ENCODE data around the gene TAGLN2. TPM values are rescaled to one million over a fixed set of nuclear protein-coding genes. Genes with fewer than 3 reads are reported as not detected.
A peak's percentile ranks its signal among the peaks of the same experiment; 100 is the strongest.

TAGLN2 gene
- total and polyA plus RNA-seq, 9 of the 15 experiments (the other 6 are each of a cell fraction or from before 2014, with no cell fraction given), result 192 to 683 (median 455) TPM

DNA sequence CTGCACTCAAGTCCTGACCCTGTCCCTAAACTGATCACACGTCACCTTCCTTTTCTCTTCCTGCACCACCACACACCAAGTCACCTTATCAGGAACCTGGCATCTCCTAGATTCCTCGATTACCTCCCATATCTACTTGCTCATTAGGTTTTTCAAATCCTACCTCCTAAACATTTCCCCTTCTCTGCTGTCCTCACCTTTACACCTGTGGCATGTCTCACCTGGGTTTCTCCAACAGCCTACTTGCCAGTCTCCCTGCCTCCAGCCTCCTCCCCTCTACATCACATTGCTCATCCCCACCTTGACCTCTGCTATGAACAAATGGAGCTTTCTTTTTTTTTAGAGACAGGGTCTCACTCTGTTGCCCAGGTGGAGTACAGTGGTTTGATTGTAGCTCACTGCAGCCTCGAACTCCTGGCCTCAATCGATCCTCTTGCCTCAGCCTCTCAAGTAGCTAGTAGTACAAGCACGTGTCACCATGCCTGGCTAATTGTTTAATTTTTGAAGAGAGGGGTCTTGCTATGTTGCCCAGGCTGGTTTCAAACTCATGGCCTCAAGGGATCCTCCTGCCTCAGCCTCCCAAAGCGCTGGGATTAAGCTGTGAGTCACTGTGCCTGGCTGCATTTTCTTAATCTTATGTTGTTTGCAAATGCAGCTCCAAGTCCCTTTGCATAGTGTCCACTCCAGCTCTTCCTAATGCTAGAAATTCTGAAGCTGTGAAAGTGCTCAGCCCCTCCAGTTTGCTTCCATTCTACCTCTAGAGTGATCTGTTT lies 13.8 kb upstream of the TAGLN2 start:
- CTCF ChIA-PET (ENCODE audit: low intra/inter-chr PET ratio), result interaction anchor here (6.5 kb wide), 1 partner anchor 67 kb away, joined by 75 read pairs; no protein-coding TSS in a partner anchor
- BruUV-seq (replicated peaks), result no TSS peak
- no peak for TF ChIP-seq EWSR1 (IDR thresholded peaks at IDR 0.05; ENCODE audit: borderline replicate concordance, low read depth, partially characterized antibody)
- TF ChIP-seq, protein P1, sequence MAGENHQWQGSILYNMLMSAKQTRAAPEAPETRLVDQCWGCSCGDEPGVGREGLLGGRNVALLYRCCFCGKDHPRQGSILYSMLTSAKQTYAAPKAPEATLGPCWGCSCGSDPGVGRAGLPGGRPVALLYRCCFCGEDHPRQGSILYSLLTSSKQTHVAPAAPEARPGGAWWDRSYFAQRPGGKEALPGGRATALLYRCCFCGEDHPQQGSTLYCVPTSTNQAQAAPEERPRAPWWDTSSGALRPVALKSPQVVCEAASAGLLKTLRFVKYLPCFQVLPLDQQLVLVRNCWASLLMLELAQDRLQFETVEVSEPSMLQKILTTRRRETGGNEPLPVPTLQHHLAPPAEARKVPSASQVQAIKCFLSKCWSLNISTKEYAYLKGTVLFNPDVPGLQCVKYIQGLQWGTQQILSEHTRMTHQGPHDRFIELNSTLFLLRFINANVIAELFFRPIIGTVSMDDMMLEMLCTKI (IDR thresholded peaks at IDR 0.05; ENCODE audit: partially characterized antibody), result no peak
- TF ChIP-seq ZNF121 (CRISPR knock-in tag; conservative IDR thresholded peaks at IDR 0.05), result peak; percentile 89
- Histone ChIP-seq H3K4me3 (no peak overlapping the region), H3K9me3 (replicated peaks; ENCODE audit: control insufficient read depth, insufficient read depth, low read depth, low read length) (no peaks in the 10 kb centered on the region), H4K20me1 (replicated peaks; ENCODE audit: control insufficient read depth, insufficient read depth, low read length) (peaks cover 7% of the 10 kb centered on the region; the same call in 1 of the 2 replicates), H3K27me3 (ENCODE audit: control insufficient read depth in 2 of 2, insufficient read depth in 2 of 2, low read length in 2 of 2) (peaks cover 10 to 56% of the 10 kb centered on the region in 2 experiments), H3K79me2 (ENCODE audit: control insufficient read depth, insufficient read depth, low read length) (no peaks in the 10 kb centered on the region), H3K27ac (ENCODE audit: extremely low read depth, low read depth, low read length) (no peak overlapping the region), H3K4me1 (replicated peaks in 1 of 2; ENCODE audit: control insufficient read depth in 2 of 2, insufficient read depth in 2 of 2, low read length in 2 of 2) (peaks cover 4 to 18% of the 10 kb centered on the region in 2 experiments; a peak in 4 of 5 replicates), H3K36me3 (ENCODE audit: control insufficient read depth, insufficient read depth, low read length) (no peaks in the 10 kb centered on the region), H3K9ac (ENCODE audit: insufficient read depth in 1 of 2, low read depth in 2 of 2, low read length in 2 of 2) (no peak overlapping the region), H2AFZ (ENCODE audit: low read depth, low read length) (no peak overlapping the region), H3K4me2 (ENCODE audit: insufficient read depth, low read length) (no peak overlapping the region), H3K9me1 (ENCODE audit: control insufficient read depth, insufficient read depth, low read length) (no peaks in the 10 kb centered on the region)
- FAIRE-seq (no peak), ATAC-seq (no peak), DNase-seq (ENCODE audit: extremely low read depth in 1 of 4, low spot score in 3 of 4) (no peak)
- intact Hi-C loops (cut with micrococcal nuclease), result loop anchor here (5.0 kb wide), 2 partner anchors 142 to 143 kb away; partner anchors contain the start of gene KCNJ9
- POLR2A ChIA-PET, result interaction anchor here (0.6 to 1.5 kb wide), 3 partner anchors 15 to 157 kb away, joined by 3 to 5 read pairs (median 4); no protein-coding TSS in a partner anchor
- in situ Hi-C loops (cut with MboI), result loop anchor here (5.0 kb wide), 1 partner anchor 68 kb away; no protein-coding TSS in a partner anchor
- WGBS (ENCODE audit: insufficient coverage, low coverage, missing lambda C conversion rate), result 4% methylated on average over 6 of the region's 6 CpGs
